NCI-H510A treated with DMSO at 0.1 percent for 48 hours (cell line): Measurements from ENCODE around the gene AMMECR1L.
"Not testable (repeated sequence)": the region's sequence is repeated elsewhere in the genome, so short reads cannot be mapped to it uniquely, and the experiment has no call there.

ENCODE experiments used
- DNase-seq: peaks from one replicate; lab custom pipeline; 2025; lab: John Stamatoyannopoulos, UW

AMMECR1L gene

GRCh38 chr2:127887082-127887775 lies 1.5 kb upstream of the AMMECR1L start:
- no peak for DNase-seq

GRCh38 chr2:127886593-127886935 lies 808 bp upstream of the AMMECR1L start:
- DNase-seq = not testable (repeated sequence)

DNA sequence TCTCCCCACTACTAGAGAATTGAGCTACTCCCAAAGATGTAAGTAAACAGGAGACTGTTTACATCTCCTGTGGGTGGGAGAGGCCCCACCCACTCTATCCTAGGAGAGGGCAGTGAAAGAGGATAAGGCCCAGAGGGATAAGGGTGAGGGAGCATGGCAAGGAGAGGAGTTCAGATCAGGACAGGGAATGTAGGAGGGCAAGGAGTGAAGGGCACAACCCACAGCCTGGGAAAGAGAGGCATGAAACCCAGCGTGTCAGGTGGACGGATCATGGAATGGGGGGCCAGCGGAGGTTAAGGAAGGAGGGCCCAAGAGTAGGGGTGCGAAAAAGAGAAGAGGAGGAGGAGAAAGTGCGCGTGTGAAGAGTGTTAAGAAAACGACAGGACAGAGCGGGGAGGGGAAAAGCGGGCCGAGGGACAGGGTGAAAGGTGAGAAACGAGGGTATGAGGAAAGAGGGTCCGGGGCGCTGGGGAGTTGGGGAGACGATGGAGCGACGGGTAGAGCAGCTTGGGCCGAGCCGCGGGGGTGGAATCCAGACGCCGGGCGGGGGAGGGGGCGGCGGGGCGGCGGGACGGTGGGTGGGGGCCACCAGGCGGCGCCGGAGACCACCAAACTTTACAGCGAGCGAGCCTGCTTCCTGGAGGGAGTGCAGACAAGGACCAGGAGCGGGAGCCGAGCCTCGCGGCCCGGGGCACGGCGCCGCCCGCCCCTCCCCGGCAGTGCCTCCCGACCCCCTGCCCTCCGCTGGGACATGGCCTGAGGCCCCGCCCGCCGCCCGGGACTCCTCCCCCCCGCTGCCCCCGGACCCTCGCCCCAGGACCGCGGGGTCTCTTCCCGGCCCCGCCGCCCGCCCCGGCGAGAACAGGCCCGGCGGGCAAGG lies 655 bp downstream of the AMMECR1L start:
- not testable (repeated sequence) for DNase-seq

DNA sequence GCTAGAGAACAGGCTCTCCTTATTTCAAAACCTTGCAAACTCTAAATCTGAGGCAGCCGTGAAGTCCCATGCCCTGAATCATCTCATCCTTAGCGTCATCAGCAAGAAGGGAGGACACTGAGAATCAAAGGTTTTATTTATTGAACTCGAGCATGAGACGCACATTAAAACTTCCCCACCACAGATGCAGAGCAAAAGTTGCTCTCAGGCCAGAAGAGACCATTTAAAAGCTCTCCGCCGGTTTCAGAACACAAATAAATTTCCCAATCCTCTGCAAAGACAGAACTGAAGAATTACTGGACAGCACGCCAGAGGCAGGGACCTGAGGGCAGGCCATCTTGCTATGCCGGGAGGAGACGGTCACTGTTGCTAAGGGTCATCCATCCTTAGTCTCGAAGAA lies 1.3 kb downstream of the AMMECR1L start:
- no peak for DNase-seq

- DNase-seq = no peak
Observed at GRCh38 chr2:127879899-127880298, 5.9 kb downstream of the AMMECR1L start.

- no peak for DNase-seq
Observed at GRCh38 chr2:127877626-127878025, 8.1 kb downstream of the AMMECR1L start.

DNA sequence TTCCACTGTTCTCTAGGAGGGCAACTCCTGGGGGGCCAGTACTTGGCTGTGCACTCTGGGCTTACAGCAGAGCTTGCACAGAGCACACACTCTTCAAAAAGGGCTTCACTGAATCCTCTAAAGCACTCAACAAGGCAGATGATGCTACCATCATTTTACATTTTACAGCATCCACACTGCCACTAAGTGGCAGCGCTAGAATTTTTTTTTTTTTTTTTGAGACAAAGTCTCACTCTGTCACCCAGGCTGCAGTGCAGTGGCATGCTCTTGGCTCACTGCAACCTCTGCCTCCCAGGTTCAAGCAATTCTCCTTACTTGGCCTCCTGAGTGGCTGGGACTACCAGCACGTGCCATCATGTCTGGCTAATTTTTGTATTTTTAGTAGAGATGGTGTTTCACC lies 8.6 kb downstream of the AMMECR1L start:
- no peak for DNase-seq

GRCh38 chr2:127874378-127875269 lies 11.1 kb downstream of the AMMECR1L start:
- no peak for DNase-seq

DNA sequence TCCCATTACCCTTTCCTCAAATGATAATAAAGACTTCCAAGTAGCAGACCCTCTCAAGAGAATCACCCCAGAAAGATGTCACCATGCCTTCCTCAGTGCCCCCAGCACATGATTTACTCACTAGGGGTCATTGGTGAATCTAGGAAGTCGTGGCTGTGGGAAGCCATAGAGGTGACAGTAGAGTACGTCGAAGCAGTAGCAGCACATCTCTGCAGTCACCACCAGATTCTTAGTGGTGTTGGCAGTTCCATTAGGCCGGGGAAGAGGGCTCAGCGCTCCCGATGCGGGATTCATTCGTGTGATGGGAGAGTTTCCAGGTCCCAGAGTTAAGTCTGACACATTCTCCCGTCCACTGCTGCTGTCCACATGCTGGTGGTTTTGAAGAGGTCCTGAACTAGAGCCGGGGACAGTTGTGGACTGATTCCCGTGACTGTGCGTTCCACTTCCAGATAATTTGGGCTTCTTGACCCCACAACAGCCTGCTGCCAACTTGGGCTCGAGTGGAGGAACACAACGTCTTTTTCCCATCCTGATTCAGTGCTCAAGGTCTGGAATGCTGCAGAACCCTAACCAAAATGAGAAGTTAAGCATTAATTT lies 12.0 kb downstream of the AMMECR1L start:
- no peak for DNase-seq

- no peak for DNase-seq
Observed at GRCh38 chr2:127872354-127872753, 13.4 kb downstream of the AMMECR1L start.

- no peak for DNase-seq
Observed at GRCh38 chr2:127865926-127866325, 19.8 kb downstream of the AMMECR1L start.

- peak; percentile 77 for DNase-seq
Observed at GRCh38 chr2:127864877-127865276, 20.9 kb downstream of the AMMECR1L start.

DNA sequence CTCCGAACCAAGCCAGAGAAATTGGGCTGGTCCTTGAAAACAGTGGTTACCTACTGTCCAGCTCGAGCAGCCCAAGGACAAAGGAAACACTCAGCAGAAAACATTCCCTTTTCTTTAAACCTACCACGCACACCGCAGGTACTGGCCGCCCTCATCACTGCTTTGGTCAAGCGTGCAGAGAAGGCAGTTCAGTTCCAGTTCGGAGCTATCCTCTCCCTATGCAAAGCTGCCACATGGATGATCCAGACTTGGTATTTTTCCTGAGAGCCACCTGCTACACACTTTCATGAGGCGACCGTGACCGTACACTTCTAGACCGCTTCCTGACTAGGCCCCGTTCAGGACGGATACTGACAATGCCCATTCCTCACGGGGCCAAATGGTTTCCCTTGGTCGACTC lies 23.5 kb downstream of the AMMECR1L start:
- no peak for DNase-seq

- DNase-seq = no peak
Observed at GRCh38 chr2:127860130-127860529, 25.6 kb downstream of the AMMECR1L start.

DNA sequence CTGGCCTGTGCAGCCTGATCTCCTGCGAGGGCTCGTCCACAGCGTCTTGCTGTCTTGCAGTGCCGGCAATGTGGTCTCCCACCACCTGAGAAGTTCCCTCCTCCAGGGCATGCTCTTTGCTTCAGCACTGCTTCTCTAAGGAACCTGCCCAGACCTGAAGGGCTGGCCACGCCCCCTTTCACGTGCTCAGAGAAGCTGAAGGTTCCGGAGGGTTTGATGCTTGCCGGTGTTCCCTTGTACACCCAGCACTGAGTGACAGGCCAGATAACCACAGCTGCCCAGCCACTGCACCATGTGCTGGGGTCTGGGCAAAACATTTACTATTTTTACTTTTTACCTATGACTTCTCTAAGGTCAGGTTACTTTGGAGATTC lies 26.1 kb downstream of the AMMECR1L start:
- DNase-seq = peak; percentile 72

- DNase-seq = peak; percentile 24
Observed at GRCh38 chr2:127857265-127857808, 28.4 kb downstream of the AMMECR1L start.

GRCh38 chr2:127853671-127854070 lies 32.1 kb downstream of the AMMECR1L start:
- DNase-seq = no peak

GRCh38 chr2:127852388-127852787 lies 33.4 kb downstream of the AMMECR1L start:
- DNase-seq = no peak

DNA sequence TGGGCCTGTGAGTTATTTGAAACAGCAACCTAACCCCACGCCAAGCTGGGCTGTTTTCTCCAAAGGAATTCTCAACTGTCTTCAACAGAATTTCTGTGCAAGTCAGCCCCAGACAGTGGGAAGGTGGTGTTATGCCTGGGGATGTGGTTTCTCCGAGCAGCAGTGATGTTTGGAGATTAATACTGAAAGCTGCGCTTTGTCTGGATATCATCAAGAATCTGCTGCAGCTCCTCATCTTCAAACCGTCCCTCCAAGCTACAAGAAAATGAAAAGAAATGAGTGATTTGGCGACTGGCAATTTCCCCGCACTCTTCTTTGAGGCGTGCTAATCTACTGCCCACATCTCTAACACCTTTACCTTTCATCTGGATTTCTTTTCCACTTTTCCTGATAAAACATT lies 37.8 kb downstream of the AMMECR1L start:
- no peak for DNase-seq

DNA sequence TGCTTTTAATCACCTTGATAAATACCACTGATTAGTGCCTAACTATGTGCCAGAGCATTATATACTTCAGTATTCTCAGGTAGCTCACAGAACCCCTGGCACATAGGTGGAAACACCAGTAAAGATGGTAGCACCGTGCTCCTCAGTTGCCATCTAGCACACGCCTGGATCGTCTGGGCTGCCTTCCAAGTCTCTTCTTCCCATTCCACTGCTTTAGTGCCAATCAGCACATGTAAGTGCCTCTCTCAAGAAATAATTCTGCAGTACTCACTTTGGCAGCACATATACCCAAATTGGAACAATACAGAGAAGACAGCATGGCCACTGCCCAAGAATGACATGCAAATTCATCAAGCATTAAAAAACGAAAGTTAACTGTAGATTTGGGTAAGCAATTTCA lies 40.8 kb downstream of the AMMECR1L start:
- DNase-seq = no peak

DNA sequence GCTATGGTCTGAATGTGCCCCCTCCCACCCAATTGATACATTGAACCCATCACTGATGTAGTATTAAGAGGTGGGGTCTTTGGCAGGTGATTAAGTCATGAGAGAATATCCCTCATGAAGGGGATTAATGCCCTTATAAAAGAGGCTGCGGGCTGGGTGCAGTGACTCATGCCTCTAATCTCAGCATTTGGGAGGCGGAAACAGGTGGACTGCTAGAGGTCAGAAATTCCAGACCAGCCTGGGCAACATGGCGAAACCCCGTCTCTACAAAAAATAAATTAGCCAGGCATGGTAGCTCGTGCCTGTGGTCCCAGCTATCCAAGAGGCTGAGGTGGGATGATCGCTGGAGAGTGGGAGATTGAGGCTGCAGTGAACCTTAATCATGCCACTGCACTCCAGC lies 42.1 kb downstream of the AMMECR1L start:
- DNase-seq = no peak
